HG03342 (cell line): ENCODE results near the gene SUGCT.
"Not testable (repeated sequence)": the region's sequence is repeated elsewhere in the genome, so short reads cannot be mapped to it uniquely, and the experiment has no call there.

Experiments
- ATAC-seq: cut with Tn5 transposase; IDR thresholded peaks from one replicate; pipeline ENCODE4 v1.9.1; 2021; ENCODE audit warnings: mild to moderate bottlenecking, moderate library complexity; ENCODE audit not compliant: unreplicated experiment

The SUGCT gene

GRCh38 chr7:40647719-40648118 is 512.9 kb downstream of the SUGCT start:
- ATAC-seq, result no peak

GRCh38 chr7:40649247-40649646 is 514.4 kb downstream of the SUGCT start:
- ATAC-seq, result no peak

- ATAC-seq, result not testable (repeated sequence)
These were observed 516.1 kb downstream of the SUGCT start for GRCh38 chr7:40650903-40651302.

GRCh38 chr7:40654171-40654570 is 519.4 kb downstream of the SUGCT start:
- no peak for ATAC-seq

GRCh38 chr7:40655426-40655825 is 520.6 kb downstream of the SUGCT start:
- no peak for ATAC-seq

- ATAC-seq, result no peak
These were observed 521.5 kb downstream of the SUGCT start for GRCh38 chr7:40656349-40656748.

GRCh38 chr7:40658729-40659128 is 523.9 kb downstream of the SUGCT start:
- ATAC-seq, result no peak

GRCh38 chr7:40659231-40659630 is 524.4 kb downstream of the SUGCT start:
- ATAC-seq, result no peak

GRCh38 chr7:40673285-40673684 is 538.5 kb downstream of the SUGCT start:
- ATAC-seq, result no peak

GRCh38 chr7:40674316-40674715 is 539.5 kb downstream of the SUGCT start:
- ATAC-seq, result no peak

GRCh38 chr7:40675741-40676140 is 540.9 kb downstream of the SUGCT start:
- no peak for ATAC-seq

GRCh38 chr7:40676221-40676620 is 541.4 kb downstream of the SUGCT start:
- ATAC-seq, result no peak

- peak; percentile 96 for ATAC-seq
These were observed 545.9 kb downstream of the SUGCT start for GRCh38 chr7:40680657-40681056.

GRCh38 chr7:40682696-40683095 is 547.9 kb downstream of the SUGCT start:
- ATAC-seq, result no peak

GRCh38 chr7:40694026-40694809 is 559.4 kb downstream of the SUGCT start:
- no peak for ATAC-seq

- no peak for ATAC-seq
These were observed 560.2 kb downstream of the SUGCT start for GRCh38 chr7:40694991-40695390.

GRCh38 chr7:40697653-40698052 is 562.8 kb downstream of the SUGCT start:
- no peak for ATAC-seq

GRCh38 chr7:40698214-40698920 is 563.6 kb downstream of the SUGCT start:
- ATAC-seq, result no peak

- no peak for ATAC-seq
These were observed 564.1 kb downstream of the SUGCT start for GRCh38 chr7:40698921-40699260.

GRCh38 chr7:40700653-40701421 is 566.0 kb downstream of the SUGCT start:
- no peak for ATAC-seq

GRCh38 chr7:40701836-40702551 is 567.2 kb downstream of the SUGCT start:
- ATAC-seq, result no peak
